ENCODE measurements around the gene LMTK2.

Gene LMTK2

DNA sequence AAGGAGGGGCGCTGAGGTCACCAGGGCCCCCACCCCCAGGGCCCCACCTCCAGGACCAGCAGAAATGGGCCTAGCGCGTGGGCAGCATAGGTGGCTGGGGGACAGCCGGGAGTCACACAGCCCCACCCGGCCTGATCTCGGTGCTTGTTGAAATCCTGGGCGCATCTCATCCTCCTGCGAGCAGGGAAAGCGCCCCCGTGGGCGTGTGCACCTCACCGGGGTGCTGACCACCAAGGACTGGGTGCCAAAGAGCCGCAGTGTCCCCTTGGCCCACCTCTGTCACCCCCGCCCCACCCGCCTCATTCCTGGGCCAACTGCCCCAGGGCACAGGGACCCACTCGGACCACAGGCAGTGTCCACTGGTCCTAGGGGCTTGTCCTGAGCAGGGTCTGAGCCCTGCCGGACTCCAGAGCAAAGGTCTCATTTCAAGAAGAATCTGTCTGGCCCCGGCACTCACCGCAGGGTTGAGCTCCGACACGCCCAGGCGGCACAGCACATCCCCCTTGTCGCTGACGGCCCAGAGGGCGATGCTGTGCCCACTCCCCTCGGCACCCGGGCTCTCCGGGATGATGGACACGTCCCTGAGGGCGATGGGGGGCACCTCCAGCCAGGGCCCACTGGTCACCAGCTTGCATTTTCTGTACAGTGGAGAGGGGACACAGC lies 116.0 kb downstream of the LMTK2 start:
- no peak for DNase-seq

GRCh38 chr7:98223351-98223897 lies 116.8 kb downstream of the LMTK2 start:
- no peak for DNase-seq

DNA sequence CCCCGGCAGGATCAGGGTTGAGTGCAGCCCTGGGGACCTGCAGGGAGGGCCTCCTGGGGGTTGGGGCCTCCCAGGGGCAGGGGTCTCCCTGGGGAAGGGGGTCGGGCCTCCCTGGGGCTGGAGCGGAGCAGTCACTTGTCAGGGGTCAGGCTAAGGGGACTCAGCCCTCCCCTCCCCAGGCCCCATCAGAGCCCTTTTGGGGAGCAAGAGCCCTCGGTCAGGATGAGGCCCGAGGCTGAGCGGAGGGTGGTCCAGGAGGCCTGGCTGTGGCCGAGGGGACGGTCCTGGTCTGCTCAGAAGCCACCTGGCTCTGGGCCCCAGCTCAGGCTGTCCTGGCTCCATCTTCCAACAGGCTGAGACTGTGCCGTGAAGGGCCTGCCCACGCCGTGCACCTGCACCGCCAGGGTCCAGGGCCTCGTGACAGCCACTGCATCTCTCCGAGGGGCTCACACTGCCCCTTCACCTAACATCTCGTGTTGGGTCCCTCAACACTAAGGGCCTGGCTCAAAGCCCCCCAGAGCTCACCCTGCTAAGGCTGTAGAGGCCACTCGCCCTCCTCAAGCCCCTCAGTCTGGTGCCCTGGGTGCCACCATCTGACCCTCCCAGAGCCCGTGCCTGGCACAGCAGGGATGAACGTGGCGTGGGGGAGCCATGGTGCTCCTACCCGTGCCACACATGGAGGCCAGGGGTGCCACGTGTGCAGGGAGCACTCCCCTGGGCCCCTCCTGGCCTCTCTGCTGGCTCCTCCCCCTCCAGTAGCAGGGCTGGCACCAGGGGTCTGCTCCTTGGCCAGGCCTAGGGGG lies 117.4 kb downstream of the LMTK2 start:
- DNase-seq: no peak

DNA sequence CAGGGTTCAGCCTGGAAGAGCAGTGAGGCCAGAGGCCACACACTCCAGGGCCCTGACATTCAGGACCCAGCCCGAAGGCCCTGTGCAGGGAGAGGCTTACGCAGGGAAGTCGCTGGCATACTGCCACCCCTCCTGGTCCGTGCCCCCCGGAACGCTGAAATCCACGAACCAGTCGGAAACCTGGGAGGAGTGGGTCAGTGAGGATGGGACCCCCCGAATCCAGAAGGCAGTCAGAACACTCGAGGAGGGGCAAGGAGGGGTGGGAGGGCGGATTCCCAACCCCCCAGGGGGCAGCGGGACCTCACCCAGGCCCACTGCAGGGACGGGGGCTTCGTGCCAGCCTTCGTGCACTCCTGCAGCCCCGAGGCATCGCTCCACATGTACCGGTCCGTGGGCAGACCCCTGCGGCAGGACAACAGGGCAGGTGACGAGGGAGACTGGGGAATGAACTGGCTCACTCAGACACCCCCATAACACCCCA lies 118.1 kb downstream of the LMTK2 start:
- DNase-seq: no peak

DNA sequence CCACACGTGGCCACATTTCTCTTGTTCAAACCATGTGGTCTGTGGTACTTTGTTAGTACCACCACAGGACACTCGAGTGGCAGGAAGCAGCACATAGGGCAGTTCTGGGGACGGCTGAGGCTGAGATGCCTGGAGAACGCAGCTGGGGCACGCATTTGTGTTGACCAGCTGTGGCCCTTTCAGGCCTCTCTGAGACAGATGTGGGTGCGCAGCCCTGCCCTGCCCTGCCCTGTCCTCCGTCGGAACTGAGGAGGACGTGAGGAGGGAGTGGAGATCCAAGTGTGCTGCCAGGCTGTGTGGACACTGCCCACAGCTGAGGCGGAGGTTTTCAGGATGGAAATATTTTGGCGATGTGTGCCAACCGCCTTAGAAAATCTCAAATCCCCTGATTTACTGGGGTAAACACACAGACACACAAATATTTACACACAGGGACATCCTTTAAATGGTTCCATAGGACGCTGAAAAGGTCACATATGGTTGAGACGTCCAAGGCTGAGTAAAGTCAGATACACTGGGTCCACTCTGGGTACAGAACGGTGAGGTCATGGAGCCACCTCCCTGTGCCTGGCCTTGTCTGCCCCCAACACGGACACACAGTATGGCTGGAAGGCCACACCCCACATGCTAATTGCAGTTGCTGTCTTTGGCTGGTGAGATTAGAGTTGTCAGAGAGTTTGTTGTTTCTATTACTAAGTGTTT lies 119.4 kb downstream of the LMTK2 start:
- no peak for DNase-seq

DNA sequence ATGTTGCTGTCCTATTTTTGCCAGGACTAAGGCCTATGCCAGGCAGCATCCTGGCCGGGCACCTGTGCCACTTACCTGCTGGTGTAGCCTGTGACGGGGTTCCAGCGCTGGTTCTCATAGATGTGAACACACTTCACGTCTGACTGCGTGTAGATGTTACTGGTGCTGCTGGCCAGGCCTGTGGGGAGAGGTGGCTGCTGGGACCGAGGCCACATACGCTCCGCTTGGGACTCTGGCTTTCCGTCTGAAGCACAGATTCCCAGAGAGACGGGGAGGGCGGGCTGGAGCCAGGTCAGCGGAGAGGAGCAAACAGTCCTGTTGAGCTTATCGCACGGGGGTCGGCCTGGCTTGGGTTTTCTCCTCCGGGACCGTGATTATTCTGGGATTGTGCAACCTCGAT lies 121.3 kb downstream of the LMTK2 start:
- DNase-seq: no peak

DNA sequence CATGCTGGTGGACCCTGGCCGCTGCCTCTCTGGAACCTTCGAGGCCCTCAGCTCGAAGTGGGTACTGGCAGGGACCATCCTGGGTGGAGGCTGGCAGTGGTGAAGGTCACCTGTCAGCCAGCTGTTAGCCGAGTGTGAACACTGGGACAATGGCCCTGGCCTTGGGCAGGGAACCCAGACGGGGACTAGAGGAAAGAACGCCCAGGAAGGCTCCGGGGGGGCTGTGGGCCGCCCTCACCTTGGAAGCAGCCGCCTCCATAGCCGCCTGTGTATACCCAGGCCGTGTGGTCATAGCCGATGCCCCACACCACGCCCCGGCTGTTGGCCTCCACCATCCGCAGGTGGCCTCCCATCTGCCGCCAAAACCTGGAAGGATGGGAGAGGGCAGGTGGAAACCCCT lies 122.1 kb downstream of the LMTK2 start:
- no peak for DNase-seq

DNA sequence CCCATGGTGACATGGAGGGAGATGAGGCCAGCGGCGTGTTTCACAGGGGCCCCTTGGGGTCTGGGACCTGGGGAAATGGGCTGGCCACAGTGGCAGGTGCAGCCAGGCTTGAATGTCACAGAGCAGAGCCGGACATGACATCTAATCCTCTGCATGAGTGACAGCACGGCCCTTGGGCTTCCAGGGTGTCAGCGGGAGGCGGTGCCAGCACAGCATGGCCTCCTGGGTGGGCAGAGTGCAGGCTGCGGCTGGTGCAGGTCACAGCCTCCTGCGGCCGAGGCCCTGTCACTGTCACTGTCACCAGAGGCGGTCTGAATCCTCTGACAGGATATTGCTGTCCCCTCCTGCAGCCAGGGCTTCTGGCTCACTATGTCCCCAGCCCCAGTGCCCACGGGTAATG lies 122.8 kb downstream of the LMTK2 start:
- DNase-seq: no peak

- no peak for DNase-seq
These were observed 123.5 kb downstream of the LMTK2 start for GRCh38 chr7:98229991-98230745.

DNA sequence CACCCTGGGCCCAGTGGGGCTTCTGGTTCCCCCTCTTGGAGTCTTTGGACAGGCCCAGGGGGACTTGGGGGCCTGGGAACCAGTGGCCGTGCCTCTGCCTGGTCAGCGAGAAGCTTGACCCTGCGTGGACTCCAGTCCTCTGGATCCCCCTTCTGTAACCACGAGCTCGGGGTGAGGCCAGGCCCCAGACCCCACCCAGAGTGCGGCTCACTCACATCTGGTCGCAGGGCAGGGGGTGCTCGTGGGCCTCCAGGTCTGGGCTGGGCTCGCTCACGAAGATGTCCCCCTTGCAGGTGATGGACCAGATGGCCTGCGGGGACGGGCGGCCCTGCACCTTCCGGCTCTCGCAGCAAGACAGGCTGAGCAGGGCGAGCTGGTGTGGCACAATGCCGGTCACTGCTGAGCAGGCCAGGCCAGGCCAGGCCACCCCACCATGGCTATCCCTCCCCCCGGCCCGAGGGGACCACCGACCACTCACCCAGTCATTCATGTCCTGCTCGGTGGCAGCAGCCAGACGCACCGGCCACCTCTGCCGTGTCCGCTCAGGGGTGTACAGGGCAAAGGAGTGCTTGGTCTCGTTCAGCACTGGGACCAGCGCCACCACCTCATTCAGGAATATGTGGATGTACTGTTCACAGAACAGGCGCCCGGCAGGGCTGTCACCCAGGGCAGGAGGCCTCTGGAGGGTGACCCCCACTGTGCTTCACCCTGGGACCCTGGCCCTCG lies 124.2 kb downstream of the LMTK2 start:
- no peak for DNase-seq

DNA sequence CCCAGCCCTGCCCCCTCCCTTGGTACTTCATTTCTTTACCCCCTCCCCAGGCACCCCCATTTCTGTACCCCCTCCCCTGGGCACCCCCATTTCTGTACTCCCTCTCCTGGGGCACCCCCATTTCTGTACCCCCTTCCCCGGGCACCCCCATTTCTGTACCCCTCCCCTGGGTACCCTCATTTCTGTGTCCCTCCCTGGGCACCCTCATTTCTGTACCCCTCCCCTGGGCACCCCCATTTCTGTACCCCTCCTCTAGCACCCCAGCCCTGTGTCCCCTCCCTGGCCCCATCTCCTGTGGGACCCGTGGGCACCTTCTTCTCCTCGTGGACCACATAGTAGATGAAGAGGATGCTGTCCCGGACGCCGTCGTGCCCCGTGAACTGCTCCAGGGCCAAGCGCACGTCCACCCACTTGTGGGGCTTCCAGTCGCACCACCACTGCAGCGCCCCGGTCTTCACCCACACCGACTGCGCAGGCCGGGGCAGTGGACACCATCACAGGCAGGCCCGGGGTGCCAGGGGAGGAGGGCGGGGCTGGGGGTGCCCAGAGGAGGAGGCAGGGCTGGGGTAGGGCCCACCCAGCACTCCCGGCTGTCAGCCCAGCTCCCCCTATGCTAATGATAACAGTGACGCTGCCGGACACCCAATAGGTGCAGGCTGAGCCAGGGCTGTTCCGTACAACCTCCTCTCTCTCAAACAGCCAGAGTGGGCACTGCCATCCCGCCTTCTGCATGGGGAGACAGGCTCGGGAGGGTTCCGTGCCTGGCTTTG lies 125.0 kb downstream of the LMTK2 start:
- no peak for DNase-seq

GRCh38 chr7:98232263-98232585 lies 125.6 kb downstream of the LMTK2 start:
- no peak for DNase-seq

DNA sequence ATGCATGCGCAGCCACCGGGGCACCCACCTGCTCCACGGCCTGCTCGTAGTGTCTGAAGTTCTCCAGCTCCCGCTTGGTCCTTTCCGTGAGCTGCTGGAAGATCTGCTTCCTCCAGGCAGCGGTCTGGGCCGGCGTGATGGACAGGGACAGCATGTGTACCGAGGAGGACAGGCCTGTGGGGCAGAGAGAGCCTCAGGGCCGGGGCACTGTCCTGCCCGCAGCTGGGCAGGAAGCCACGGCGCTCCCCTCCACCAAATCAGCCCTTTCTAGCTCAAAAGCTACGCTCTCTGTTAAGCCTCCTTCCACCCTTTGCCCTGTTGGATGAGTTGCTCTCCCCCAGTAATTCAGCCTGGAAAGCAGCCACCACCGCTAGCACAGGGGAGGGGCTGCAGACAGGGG lies 126.1 kb downstream of the LMTK2 start:
- DNase-seq: no peak

DNA sequence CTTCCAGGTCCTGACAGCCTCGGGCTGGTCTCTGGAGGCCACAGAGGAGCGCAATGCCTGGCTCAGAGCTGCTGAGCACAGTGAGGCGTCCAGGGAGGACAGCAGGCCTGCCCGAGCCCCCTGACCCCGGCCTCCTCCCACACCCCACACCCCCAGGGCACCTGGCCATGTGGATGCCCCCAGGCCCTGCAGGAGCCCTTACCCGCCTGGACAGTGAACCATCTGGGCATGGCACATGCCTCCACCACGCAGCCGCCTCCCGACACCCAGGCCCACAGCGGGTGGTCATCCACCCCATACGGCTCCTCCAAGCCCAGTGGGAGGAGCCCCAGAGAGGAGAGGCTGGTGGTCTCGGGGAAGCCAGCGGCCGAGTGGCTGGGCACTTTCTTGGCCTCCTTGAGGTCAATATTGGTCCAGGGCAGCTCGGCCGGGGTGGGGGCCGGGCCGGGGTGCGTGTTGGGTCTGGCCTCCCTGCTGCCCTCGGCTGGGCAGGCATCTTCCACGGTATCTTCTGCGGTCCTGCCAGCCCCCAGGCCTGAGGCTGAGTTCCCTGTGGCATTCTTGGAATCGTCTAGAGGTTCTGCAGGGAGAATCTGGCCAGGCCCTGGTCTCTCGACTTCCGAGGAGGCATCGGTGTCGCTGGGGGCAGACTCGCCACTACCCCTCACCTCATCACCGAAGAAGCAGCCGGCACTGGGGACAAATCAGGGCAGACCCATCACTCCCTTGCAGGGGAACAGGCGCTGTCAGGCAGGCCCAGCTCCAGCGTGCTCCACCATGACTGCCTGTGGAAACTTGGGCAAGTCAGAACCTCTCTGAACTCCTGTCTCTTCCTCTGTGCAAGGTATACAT lies 126.8 kb downstream of the LMTK2 start:
- no peak for DNase-seq

GRCh38 chr7:98234429-98235147 lies 127.9 kb downstream of the LMTK2 start:
- DNase-seq: no peak

GRCh38 chr7:98235901-98236300 lies 129.2 kb downstream of the LMTK2 start:
- DNase-seq: no peak

DNA sequence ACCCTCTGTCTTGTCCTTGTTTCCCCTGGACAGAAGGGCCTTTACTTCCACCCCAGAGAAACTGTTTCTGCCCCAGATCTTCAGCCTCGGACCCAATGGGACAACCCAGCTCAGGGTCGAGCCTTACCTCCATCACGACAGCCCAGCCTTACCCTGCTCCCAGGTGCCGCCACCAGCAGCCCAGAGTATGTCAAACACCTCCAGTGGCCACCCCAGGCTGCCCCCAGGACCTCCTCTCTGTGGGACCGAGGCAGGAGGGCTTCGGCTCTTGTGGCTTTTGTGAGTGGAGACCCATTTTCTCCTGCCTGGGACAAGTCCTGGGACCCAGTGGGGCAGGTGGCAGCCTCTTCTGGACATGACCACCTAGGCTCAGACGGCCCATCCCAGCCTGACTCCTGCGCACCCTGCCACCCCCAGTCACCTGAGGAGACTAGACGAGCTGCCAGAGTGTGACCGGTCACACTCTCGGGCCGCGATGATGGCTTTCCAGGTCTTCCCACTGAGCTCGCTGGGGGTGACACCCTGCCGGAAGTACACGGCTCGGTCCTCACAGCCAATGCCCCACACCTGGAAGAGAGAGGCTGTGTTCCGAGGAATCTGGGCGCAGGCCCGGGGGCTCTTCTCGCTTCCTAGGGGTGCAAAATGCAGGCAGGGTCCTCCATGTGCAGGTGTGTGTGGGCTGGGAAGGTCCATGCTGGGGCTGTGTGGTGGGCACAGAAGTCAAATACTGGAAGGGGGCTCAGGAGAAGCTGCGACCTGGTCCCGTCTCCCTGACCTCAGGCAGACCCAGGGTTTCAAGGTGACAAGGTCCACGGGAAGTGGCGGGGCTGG lies 129.9 kb downstream of the LMTK2 start:
- DNase-seq: no peak

DNA sequence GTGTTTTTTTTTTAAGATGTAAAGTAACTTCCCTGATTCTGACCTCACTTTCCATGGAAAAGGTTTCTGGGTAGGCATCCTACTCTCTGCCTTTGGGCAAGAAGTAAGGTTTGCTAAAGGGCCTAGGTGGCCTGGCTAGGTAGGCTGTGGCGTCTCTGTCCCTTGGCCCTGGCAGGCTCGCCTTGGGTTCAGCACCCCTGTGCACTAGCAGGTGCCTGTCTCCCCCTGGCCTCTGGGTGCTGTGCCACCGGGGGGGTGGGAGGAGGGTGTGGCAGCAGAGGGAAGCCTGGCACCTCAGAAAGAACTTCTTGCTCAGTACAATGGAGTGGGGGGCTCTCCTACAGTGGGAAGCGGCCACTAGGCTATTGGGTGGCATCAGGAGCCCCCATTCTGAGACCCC lies 131.4 kb downstream of the LMTK2 start:
- DNase-seq: no peak

GRCh38 chr7:98238976-98239375 lies 132.3 kb downstream of the LMTK2 start:
- DNase-seq: no peak

Data from suppressor macrophage treated with lipopolysaccharide for 1 hour (primary cell).